Neutrophil (primary cell): ENCODE data around the gene TPCN1.
A peak's percentile ranks its signal among the peaks of the same experiment; 100 is the strongest.

Experiments
- H3K27ac ChIP-seq: fragments of 200-600 bp; sonication (generic); 2 replicates; pipeline ENCODE4 v1.5.1; 2016; ENCODE audit warnings: mild to moderate bottlenecking, moderate library complexity
- H3K27me3 ChIP-seq: fragments of 200-600 bp; sonication (generic); 2 replicates; pipeline ENCODE4 v1.6.0; 2016; ENCODE audit warnings: mild to moderate bottlenecking
- H3K36me3 ChIP-seq: fragments of 200-600 bp; sonication (generic); 2 replicates; pipeline ENCODE4 v1.5.1; 2017
- H3K4me1 ChIP-seq, 2 experiments: fragments of 200-600 bp in 1 of 2; sonication (generic) in 1 of 2; 1 replicate in 1 of 2; 2 replicates in 1 of 2; pipeline versions ENCODE4 v1.5.1 to v1.6.1; 2013 to 2016; ENCODE audit warnings: low read depth in 1 of 2, low read length in 1 of 2, mild to moderate bottlenecking in 1 of 2, moderate library complexity in 1 of 2; ENCODE audit not compliant: control insufficient read depth in 1 of 2, insufficient read depth in 1 of 2
- H3K4me3 ChIP-seq, 2 experiments: fragments of 200-600 bp in 1 of 2; sonication (generic) in 1 of 2; 1 replicate in 1 of 2; 2 replicates in 1 of 2; pipeline ENCODE4 v1.5.1; 2013 to 2016; ENCODE audit warnings: low read depth in 1 of 2, low read length in 1 of 2, mild to moderate bottlenecking in 1 of 2, moderate library complexity in 1 of 2
- H3K9me3 ChIP-seq: fragments of 200-600 bp; sonication (generic); 2 replicates; pipeline ENCODE4 v1.5.1; 2016
- CTCF ChIP-seq: fragments of 200-600 bp; sonication (generic); IDR thresholded peaks from 2 replicates; pipeline ENCODE4 v1.5.1; 2016; ENCODE audit warnings: antibody characterized with exemption

The TPCN1 gene

GRCh38 chr12:113179023-113179422 is 42.2 kb upstream of the TPCN1 start:
- Histone ChIP-seq H3K36me3 (peaks cover 60% of the 10 kb centered on the region), H3K27ac (no peak overlapping the region), H3K9me3 (no peaks in the 10 kb centered on the region), H3K4me1 (peaks cover 0 to under 1% of the 10 kb centered on the region in 2 experiments), H3K4me3 (no peak overlapping the region), H3K27me3 (no peaks in the 10 kb centered on the region)
- TF ChIP-seq CTCF, result no peak

GRCh38 chr12:113180333-113180732 is 40.9 kb upstream of the TPCN1 start:
- Histone ChIP-seq H3K27ac (no peak overlapping the region), H3K9me3 (no peaks in the 10 kb centered on the region), H3K36me3 (peaks cover 54% of the 10 kb centered on the region), H3K27me3 (no peaks in the 10 kb centered on the region), H3K4me3 (no peak overlapping the region), H3K4me1 (peaks cover 6 to 7% of the 10 kb centered on the region in 2 experiments)
- TF ChIP-seq CTCF, result no peak

- H3K36me3 ChIP-seq, result peaks cover 37% of the 10 kb centered on the region
- peaks cover 16 to 20% of the 10 kb centered on the region in 2 experiments for H3K4me1 ChIP-seq
- no peaks in the 10 kb centered on the region for H3K9me3 ChIP-seq
- no peaks in the 10 kb centered on the region for H3K27me3 ChIP-seq
- H3K27ac ChIP-seq, result no peak overlapping the region
- no peak for TF ChIP-seq CTCF
- no peak overlapping the region for H3K4me3 ChIP-seq
These were observed 39.3 kb upstream of the TPCN1 start for GRCh38 chr12:113181975-113182374.

GRCh38 chr12:113183030-113183589 is 38.2 kb upstream of the TPCN1 start:
- TF ChIP-seq CTCF, result no peak
- Histone ChIP-seq H3K27me3 (no peaks in the 10 kb centered on the region), H3K4me3 (no peak overlapping the region), H3K36me3 (peaks cover 26% of the 10 kb centered on the region), H3K27ac (no peak overlapping the region), H3K9me3 (no peaks in the 10 kb centered on the region), H3K4me1 (peaks cover 16 to 20% of the 10 kb centered on the region in 2 experiments)

GRCh38 chr12:113184098-113184899 is 37.0 kb upstream of the TPCN1 start:
- no peaks in the 10 kb centered on the region for H3K9me3 ChIP-seq
- H3K27me3 ChIP-seq, result no peaks in the 10 kb centered on the region
- H3K4me1 ChIP-seq, result peaks cover 16 to 20% of the 10 kb centered on the region in 2 experiments
- no peak for TF ChIP-seq CTCF
- H3K27ac ChIP-seq, result peak overlapping the region; percentile 95
- H3K4me3 ChIP-seq, result peak overlapping the region; percentile 97 to 100
- peaks cover 17% of the 10 kb centered on the region for H3K36me3 ChIP-seq
